Nephron progenitor cell (in vitro differentiated cells): ENCODE measurements around the gene RERE.
A peak's percentile ranks its signal among the peaks of the same experiment; 100 is the strongest.

Experiments used
- DNase-seq: peaks from one replicate; pipeline ENCODE4 v3.0.0; 2021
- H3K27ac Mint-ChIP-seq: 2 replicates; pipeline ENCODE4 v1.8.0; 2021; ENCODE audit warnings: mild to moderate bottlenecking, moderate library complexity, mixed read lengths
- H3K27me3 Mint-ChIP-seq: 2 replicates; pipeline ENCODE4 v1.8.0; 2021; ENCODE audit warnings: mild to moderate bottlenecking, low read depth, mixed read lengths; ENCODE audit not compliant: poor library complexity
- H3K36me3 Mint-ChIP-seq: 2 replicates; pipeline ENCODE4 v1.8.0; 2021; ENCODE audit warnings: low read depth, mixed read lengths
- H3K4me1 Mint-ChIP-seq: 2 replicates; pipeline ENCODE4 v1.8.0; 2021; ENCODE audit warnings: mixed read lengths
- H3K4me3 Mint-ChIP-seq: 2 replicates; pipeline ENCODE4 v1.8.0; 2021; ENCODE audit warnings: mild to moderate bottlenecking, moderate library complexity, mixed read lengths
- H3K9me3 Mint-ChIP-seq: 2 replicates; pipeline ENCODE4 v1.8.0; 2021; ENCODE audit warnings: mild to moderate bottlenecking, moderate library complexity, mixed read lengths
- CTCF ChIP-seq: fragments of 200-600 bp; sonication (generic); IDR thresholded peaks from 2 replicates; pipeline ENCODE4 v1.5.0; 2021; ENCODE audit warnings: antibody characterized with exemption

Gene RERE

GRCh38 chr1:8329439-8329838 is 488.0 kb downstream of the RERE start:
- H3K36me3 Mint-ChIP-seq = no peaks in the 10 kb centered on the region
- H3K27me3 Mint-ChIP-seq = peaks cover 2% of the 10 kb centered on the region
- DNase-seq = no peak
- TF ChIP-seq CTCF = no peak
- H3K27ac Mint-ChIP-seq = peak overlapping the region; percentile 39
- H3K4me1 Mint-ChIP-seq = peaks cover 13% of the 10 kb centered on the region
- no peak overlapping the region for H3K4me3 Mint-ChIP-seq
- H3K9me3 Mint-ChIP-seq = peaks cover 1% of the 10 kb centered on the region

- Mint-ChIP-seq H3K9me3 (no peaks in the 10 kb centered on the region), H3K27me3 (peaks cover 7% of the 10 kb centered on the region), H3K36me3 (no peaks in the 10 kb centered on the region), H3K27ac (no peak overlapping the region), H3K4me3 (no peak overlapping the region), H3K4me1 (peaks cover 13% of the 10 kb centered on the region)
- no peak for DNase-seq
- TF ChIP-seq CTCF = no peak
These were observed 489.2 kb downstream of the RERE start for GRCh38 chr1:8328271-8328670.

DNA sequence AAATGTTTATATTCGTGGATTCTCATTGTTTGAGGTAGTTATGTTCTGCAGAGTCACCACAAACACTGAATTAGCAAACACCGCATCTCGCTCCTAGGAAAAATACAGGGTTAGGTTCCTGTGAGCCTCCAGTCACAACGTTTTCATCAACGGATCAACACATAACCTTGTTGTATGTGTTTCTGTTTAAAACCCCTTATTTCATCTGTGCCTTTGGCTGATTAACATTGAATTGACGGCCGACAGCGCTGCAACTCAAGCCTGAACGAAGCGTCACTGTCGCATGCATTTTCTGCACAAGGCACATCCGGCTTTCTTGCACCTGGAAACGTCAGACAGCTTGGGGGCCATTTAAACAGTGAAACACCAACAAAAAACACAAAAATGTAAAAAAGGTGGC is 491.2 kb downstream of the RERE start:
- TF ChIP-seq CTCF = no peak
- Mint-ChIP-seq H3K27ac (no peak overlapping the region), H3K9me3 (no peaks in the 10 kb centered on the region), H3K4me1 (peaks cover 13% of the 10 kb centered on the region), H3K4me3 (no peak overlapping the region), H3K27me3 (peaks cover 19% of the 10 kb centered on the region), H3K36me3 (no peaks in the 10 kb centered on the region)
- DNase-seq = no peak

DNA sequence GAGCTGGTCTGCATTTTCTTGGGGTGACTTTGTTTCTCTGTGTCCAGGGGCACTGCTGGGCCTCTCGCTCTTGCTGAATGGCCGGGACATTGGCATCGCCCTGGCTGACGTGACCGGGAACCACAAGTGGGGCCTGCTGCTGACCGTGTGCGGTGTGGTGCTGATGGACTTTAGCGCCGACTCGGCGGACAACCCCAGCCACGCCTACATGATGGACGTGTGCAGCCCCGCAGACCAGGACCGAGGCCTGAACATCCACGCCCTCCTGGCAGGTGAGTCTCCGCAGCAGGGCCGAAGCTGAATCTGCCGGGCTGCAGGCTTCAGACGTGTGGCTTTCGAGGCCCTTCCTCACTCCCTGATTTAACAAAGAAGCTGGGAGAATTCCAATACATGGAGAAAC is 491.7 kb downstream of the RERE start:
- no peaks in the 10 kb centered on the region for H3K9me3 Mint-ChIP-seq
- H3K36me3 Mint-ChIP-seq = no peaks in the 10 kb centered on the region
- DNase-seq = no peak
- TF ChIP-seq CTCF = no peak
- H3K4me3 Mint-ChIP-seq = no peak overlapping the region
- no peak overlapping the region for H3K27ac Mint-ChIP-seq
- peaks cover 13% of the 10 kb centered on the region for H3K4me1 Mint-ChIP-seq
- H3K27me3 Mint-ChIP-seq = peaks cover 24% of the 10 kb centered on the region

- peaks cover 9% of the 10 kb centered on the region for H3K4me1 Mint-ChIP-seq
- no peaks in the 10 kb centered on the region for H3K9me3 Mint-ChIP-seq
- H3K27me3 Mint-ChIP-seq = peaks cover 36% of the 10 kb centered on the region
- no peak overlapping the region for H3K4me3 Mint-ChIP-seq
- no peak for DNase-seq
- no peaks in the 10 kb centered on the region for H3K36me3 Mint-ChIP-seq
- no peak overlapping the region for H3K27ac Mint-ChIP-seq
- TF ChIP-seq CTCF = no peak
These were observed 493.1 kb downstream of the RERE start for GRCh38 chr1:8324176-8324810.

- Mint-ChIP-seq H3K36me3 (no peaks in the 10 kb centered on the region), H3K4me3 (no peak overlapping the region), H3K27me3 (peaks cover 42% of the 10 kb centered on the region), H3K27ac (no peak overlapping the region), H3K4me1 (peaks cover 4% of the 10 kb centered on the region), H3K9me3 (peaks cover under 1% of the 10 kb centered on the region)
- DNase-seq = no peak
- no peak for TF ChIP-seq CTCF
These were observed 493.7 kb downstream of the RERE start for GRCh38 chr1:8323706-8324105.
